Esophagus muscularis mucosa (tissue), 4 donors: ENCODE results near the gene PAK1IP1. TPM values are rescaled to one million over a fixed set of nuclear protein-coding genes. Genes with fewer than 3 reads are reported as not detected.
A peak's percentile ranks its signal among the peaks of the same experiment; 100 is the strongest.

ENCODE experiments used
- DNase-seq: peaks from one replicate; pipeline ENCODE4 v3.0.0-alpha.2; 2017; ENCODE audit errors: extremely low spot score
- H3K27ac ChIP-seq, 4 donors: fragments of 200-600 bp; sonication (generic); replicated peaks in 1 of 4; 1 replicate in 3 of 4; 2 replicates in 1 of 4; pipeline ENCODE4 v1.5.1; 2016 to 2019; ENCODE audit warnings: mild to moderate bottlenecking in 1 of 4
- H3K27me3 ChIP-seq, 4 donors: fragments of 200-600 bp; sonication (generic); one replicate each; pipeline versions ENCODE4 v1.5.1 to v1.6.0; 2016 to 2019
- H3K36me3 ChIP-seq, 4 donors: fragments of 200-600 bp; sonication (generic); one replicate each; pipeline ENCODE4 v1.5.1; 2016 to 2019
- H3K4me1 ChIP-seq, 4 donors: fragments of 200-600 bp; sonication (generic); one replicate each; pipeline ENCODE4 v1.5.1; 2016 to 2019
- H3K4me3 ChIP-seq, 4 donors: fragments of 200-600 bp; sonication (generic); 1 replicate in 2 of 4; 2 replicates in 2 of 4; pipeline ENCODE4 v1.5.1; 2016 to 2019; ENCODE audit warnings: mild to moderate bottlenecking in 4 of 4, moderate library complexity in 1 of 4
- H3K9me3 ChIP-seq, 4 donors: fragments of 200-600 bp; sonication (generic); 1 replicate in 3 of 4; 2 replicates in 1 of 4; pipeline ENCODE4 v1.5.1; 2016 to 2019
- EP300 ChIP-seq: sonication (generic); formaldehyde crosslinking; IDR thresholded peaks from one replicate; pipeline ENCODE4 v1.6.1; 2017; ENCODE audit warnings: antibody characterized with exemption
- POLR2A ChIP-seq: fragments of 450-650 bp; IDR thresholded peaks from one replicate; pipeline ENCODE4 v1.6.1; 2017; ENCODE audit warnings: antibody characterized with exemption, moderate library complexity, mild to moderate bottlenecking, low read depth
- POLR2AphosphoS5 ChIP-seq, 2 donors: sonication (generic); formaldehyde crosslinking; IDR thresholded peaks; one replicate each; pipeline ENCODE4 v1.6.1; 2017; ENCODE audit warnings: antibody characterized with exemption in 2 of 2
- WGBS: methylation state at CpG from one replicate; pipeline ENCODE4 v1.1.5; 2018; 5-methylcytosine and 5-hydroxymethylcytosine counted together
- intact Hi-C: fragments of 100-400 bp; cut with DNase I; formaldehyde crosslinking; loops from one replicate; pipeline ENCODE4 v1.15.1; 2023
- total RNA-seq, 4 donors: library from RNA; depleted of rRNA; stranded (reverse); fragments of >200 nt; gene quantifications; one replicate each; pipeline versions ENCODE4 v1.1.0 to v1.2.1, GENCODE V29; 2016
- TF ChIP-seq, protein P1 (sequence below), 3 experiments: fragments of 200-600 bp in 2 of 3; fragments of 450-650 bp in 1 of 3; sonication (generic) in 2 of 3; IDR thresholded peaks; one replicate each; pipeline ENCODE4 v1.5.1; 2017 to 2019; ENCODE audit warnings: antibody characterized with exemption in 3 of 3, mild to moderate bottlenecking in 2 of 3, moderate library complexity in 1 of 3

PAK1IP1 gene
- total RNA-seq, 4 donors from 2014 or later = 9.4 to 17.9 (median 11.4) TPM

DNA sequence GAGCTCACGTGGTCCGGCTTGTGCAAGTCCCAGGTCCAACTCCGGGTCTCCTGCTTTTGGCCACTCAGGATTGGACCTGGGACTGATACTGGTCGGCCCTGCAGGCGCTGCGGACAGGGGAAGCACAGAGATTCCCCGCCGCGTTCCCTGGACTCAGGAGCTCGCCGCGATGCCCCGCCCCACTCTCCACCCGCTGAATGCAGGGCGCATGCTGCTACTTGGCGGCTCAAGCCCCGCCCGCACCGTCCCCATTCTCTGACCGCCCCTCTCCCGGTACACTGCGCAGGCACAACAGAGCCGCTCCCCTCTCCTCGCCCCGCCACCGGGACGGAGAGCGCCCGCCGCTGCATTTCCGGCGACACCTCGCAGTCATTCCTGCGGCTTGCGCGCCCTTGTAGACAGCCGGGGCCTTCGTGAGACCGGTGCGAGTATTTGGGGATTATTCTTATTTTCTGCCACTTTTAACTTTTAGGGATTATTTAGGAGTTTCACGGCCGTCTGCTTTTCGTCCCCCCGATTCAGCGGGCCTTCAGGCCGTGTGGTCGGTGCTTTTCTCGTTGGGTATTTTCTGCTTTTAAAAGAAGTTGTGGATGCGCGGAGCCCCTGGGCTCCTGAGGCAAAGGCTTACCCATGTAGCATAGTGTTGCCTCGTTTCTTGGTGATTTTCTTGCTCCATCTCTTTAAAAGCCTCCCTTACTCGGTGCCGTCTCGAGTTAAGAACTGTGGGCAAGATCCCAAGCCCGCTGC lies 28.2 kb downstream of the PAK1IP1 start, which contains the start of gene TMEM14C:
Gene TMEM14C, plus strand, starts transcription at position 251 of the 747 bp plus-strand sequence. CDS start 1,544 bp downstream, outside the sequence.
- peak; percentile 57 for TF ChIP-seq POLR2A
- peak; percentile 94 to 95 for TF ChIP-seq POLR2AphosphoS5 (IDR thresholded peaks at IDR 0.05)
- TF ChIP-seq, protein P1, sequence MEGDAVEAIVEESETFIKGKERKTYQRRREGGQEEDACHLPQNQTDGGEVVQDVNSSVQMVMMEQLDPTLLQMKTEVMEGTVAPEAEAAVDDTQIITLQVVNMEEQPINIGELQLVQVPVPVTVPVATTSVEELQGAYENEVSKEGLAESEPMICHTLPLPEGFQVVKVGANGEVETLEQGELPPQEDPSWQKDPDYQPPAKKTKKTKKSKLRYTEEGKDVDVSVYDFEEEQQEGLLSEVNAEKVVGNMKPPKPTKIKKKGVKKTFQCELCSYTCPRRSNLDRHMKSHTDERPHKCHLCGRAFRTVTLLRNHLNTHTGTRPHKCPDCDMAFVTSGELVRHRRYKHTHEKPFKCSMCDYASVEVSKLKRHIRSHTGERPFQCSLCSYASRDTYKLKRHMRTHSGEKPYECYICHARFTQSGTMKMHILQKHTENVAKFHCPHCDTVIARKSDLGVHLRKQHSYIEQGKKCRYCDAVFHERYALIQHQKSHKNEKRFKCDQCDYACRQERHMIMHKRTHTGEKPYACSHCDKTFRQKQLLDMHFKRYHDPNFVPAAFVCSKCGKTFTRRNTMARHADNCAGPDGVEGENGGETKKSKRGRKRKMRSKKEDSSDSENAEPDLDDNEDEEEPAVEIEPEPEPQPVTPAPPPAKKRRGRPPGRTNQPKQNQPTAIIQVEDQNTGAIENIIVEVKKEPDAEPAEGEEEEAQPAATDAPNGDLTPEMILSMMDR (IDR thresholded peaks at IDR 0.05) = peak in 2 of 3 experiments; percentile 5 to 21
- TF ChIP-seq EP300 = no peak
- peak; percentile 99 for DNase-seq
- peak within 1 kb of the TSS; percentile 68 to 74 (median 70) for H3K4me3 ChIP-seq
- H3K4me1 ChIP-seq = peaks cover 35 to 60% (median 46%) of the 10 kb centered on the region in 4 donors
- H3K27me3 ChIP-seq = no peaks in the 10 kb centered on the region
- H3K9me3 ChIP-seq = no peaks in the 10 kb centered on the region
- H3K36me3 ChIP-seq = peaks cover 0 to 35% (median 31%) of the 10 kb centered on the region in 4 donors
- under 1% methylated on average over 29 of the region's 55 CpGs for WGBS
- peak within 1 kb of the TSS; percentile 84 to 92 (median 86) for H3K27ac ChIP-seq
- intact Hi-C loops = loop anchor here (2.0 kb wide), 1 partner anchor 24 kb away; the partner anchor contains the start of gene TMEM14B

DNA sequence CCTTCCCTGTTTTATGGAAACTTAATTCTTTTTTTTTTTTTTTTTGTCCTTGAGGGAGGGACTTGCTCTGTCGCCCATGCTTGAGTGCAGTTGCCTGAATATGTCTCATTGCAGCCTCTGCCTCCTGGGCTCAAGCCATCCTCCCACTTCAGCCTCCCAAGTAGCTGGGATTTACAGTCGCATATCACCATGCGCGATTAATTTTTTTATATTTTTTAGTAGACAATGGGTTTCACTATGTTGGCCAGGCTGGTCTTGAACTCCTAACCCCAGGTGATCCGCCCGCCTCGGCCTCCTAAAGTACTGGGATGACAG lies 28.8 kb downstream of the PAK1IP1 start:
- H3K4me1 ChIP-seq = peaks cover 35 to 60% (median 46%) of the 10 kb centered on the region in 4 donors
- DNase-seq = peak; percentile 29
- 31% methylated on average over 7 of the region's 7 CpGs for WGBS

DNA sequence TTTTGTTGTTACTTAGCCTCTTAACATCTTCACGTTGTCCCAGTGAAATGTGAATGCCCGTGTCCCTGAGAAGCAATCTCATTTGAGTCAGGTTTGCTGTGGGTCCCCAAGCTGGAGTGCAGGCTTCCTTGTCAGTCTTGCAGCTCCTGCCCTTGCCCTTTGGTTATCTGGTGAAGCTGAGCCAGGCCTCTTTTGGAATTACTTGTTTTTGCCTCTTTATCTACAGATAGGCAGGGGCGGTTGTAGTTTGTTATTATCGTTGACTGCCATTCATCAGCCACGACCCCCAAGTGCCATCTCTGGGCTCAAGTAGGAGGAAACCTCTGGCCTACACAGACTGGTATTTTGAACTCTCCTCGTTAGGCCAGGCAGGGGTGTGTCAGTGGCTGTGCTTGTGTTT lies 30.3 kb downstream of the PAK1IP1 start:
- H3K4me1 ChIP-seq = peaks cover 37 to 53% (median 45%) of the 10 kb centered on the region in 4 donors
- peak; percentile 53 for DNase-seq
- intact Hi-C loops = no loop called here
- H3K36me3 ChIP-seq = peaks cover 7 to 55% (median 51%) of the 10 kb centered on the region in 4 donors
- no peaks in the 10 kb centered on the region for H3K9me3 ChIP-seq
- no peak overlapping the region for H3K4me3 ChIP-seq
- H3K27ac ChIP-seq = no peak overlapping the region
- WGBS = 84% methylated on average over 5 of the region's 6 CpGs
- TF ChIP-seq, protein P1 (IDR thresholded peaks at IDR 0.05) = no peak
- TF ChIP-seq POLR2A (no peak), EP300 (no peak), POLR2AphosphoS5 (IDR thresholded peaks at IDR 0.05) (no peak)
- no peaks in the 10 kb centered on the region for H3K27me3 ChIP-seq

More for the DNA sequence above, 28.8 kb downstream of the PAK1IP1 start:
- TF ChIP-seq EP300 (no peak), POLR2A (no peak), POLR2AphosphoS5 (IDR thresholded peaks at IDR 0.05) (no peak)
- TF ChIP-seq, protein P1 (IDR thresholded peaks at IDR 0.05) = no peak
- no peaks in the 10 kb centered on the region for H3K9me3 ChIP-seq
- intact Hi-C loops = loop anchor here (2.0 kb wide), 1 partner anchor 23 kb away; the partner anchor contains the start of gene TMEM14B
- H3K4me3 ChIP-seq = peak overlapping the region; percentile 68 to 74 (median 70)
- no peaks in the 10 kb centered on the region for H3K27me3 ChIP-seq
- peak overlapping the region; percentile 84 to 92 (median 86) for H3K27ac ChIP-seq
- H3K36me3 ChIP-seq = peaks cover 0 to 40% (median 36%) of the 10 kb centered on the region in 4 donors

DNA sequence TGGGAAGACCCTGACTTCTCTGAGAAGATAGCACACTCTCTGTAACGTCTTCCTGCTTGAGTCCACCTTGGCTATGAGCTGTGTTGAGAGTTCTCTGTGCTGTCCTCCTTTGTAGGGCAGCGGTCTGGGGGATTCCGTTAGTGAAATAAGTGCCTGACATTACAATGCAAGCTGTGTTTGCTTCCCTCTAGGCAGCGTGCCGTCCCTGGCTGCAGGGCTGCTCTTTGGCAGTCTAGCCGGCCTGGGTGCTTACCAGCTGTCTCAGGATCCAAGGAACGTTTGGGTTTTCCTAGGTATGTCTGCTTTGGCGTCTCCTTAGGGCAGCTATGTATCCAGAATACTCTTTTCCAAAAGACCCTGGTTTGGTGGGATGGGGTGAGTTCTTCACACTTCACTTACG lies 30.9 kb downstream of the PAK1IP1 start:
- TF ChIP-seq EP300 = no peak
- DNase-seq = no peak
- peaks cover 7 to 62% (median 58%) of the 10 kb centered on the region in 4 donors for H3K36me3 ChIP-seq
- H3K4me1 ChIP-seq = peaks cover 36 to 50% (median 45%) of the 10 kb centered on the region in 4 donors
- H3K27ac ChIP-seq = no peak overlapping the region
- no peaks in the 10 kb centered on the region for H3K27me3 ChIP-seq
- no peak overlapping the region for H3K4me3 ChIP-seq
- intact Hi-C loops = no loop called here
- 79% methylated on average over 9 of the region's 9 CpGs for WGBS
- H3K9me3 ChIP-seq = no peaks in the 10 kb centered on the region

DNA sequence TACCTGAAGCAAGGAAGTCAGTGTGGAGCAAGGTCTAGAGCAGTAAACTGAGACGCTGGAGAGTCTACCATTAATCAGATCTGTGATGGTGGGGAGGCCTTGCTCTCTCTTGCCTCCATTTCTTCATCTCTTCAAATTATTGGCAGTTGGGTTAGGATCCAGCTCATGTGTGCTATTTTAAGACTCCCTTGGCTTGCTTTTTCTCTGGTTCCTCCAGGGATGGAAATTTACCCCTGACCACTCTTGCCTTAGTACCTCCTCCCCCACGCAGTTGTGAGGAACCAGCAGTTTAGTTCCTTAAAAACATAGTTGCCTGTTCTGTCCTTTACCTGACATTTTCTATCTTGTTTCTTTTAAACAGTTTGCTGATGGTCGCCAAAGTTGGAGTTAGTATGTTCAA lies 35.5 kb downstream of the PAK1IP1 start:
- intact Hi-C loops = no loop called here
- TF ChIP-seq, protein P1 (IDR thresholded peaks at IDR 0.05) = no peak
- TF ChIP-seq POLR2A = no peak
- no peak for TF ChIP-seq POLR2AphosphoS5 (IDR thresholded peaks at IDR 0.05)
- no peak for TF ChIP-seq EP300
- peaks cover 11 to 91% (median 81%) of the 10 kb centered on the region in 4 donors for H3K36me3 ChIP-seq
- H3K4me1 ChIP-seq = peaks cover 14 to 18% (median 15%) of the 10 kb centered on the region in 4 donors
- no peaks in the 10 kb centered on the region for H3K9me3 ChIP-seq
- no peak overlapping the region for H3K27ac ChIP-seq
- H3K27me3 ChIP-seq = no peaks in the 10 kb centered on the region
- 57% methylated on average over 3 of the region's 3 CpGs for WGBS
- no peak overlapping the region for H3K4me3 ChIP-seq
- peak; percentile 72 for DNase-seq
